ENCODE data around the gene DRGX. TPM values are rescaled to one million over a fixed set of nuclear protein-coding genes. Genes with fewer than 3 reads are reported as not detected.

The DRGX gene
- polyA plus RNA-seq, 1 donor from 2014 or later: not detected

- no peaks in the 10 kb centered on the region for H3K79me2 ChIP-seq (replicated peaks; ENCODE audit: insufficient read depth, low read length)
- no peak overlapping the region for H3K4me2 ChIP-seq (ENCODE audit: low read length)
- no peaks in the 10 kb centered on the region for H4K20me1 ChIP-seq (ENCODE audit: insufficient read depth)
- no peaks in the 10 kb centered on the region for H3K9me2 ChIP-seq (ENCODE audit: insufficient read depth, low read length)
- H3K9ac ChIP-seq (ENCODE audit: low read length): no peak overlapping the region
- no peaks in the 10 kb centered on the region for H3K36me3 ChIP-seq (ENCODE audit: insufficient read depth, low read length)
- H3K27ac ChIP-seq (ENCODE audit: low read length): no peak overlapping the region
- no peaks in the 10 kb centered on the region for H3K27me3 ChIP-seq (ENCODE audit: insufficient read depth, low read depth, low read length)
- TF ChIP-seq TAF1 (IDR thresholded peaks at IDR 0.05; ENCODE audit: low read depth) (no peak), SMC3 (conservative IDR thresholded peaks at IDR 0.05; ENCODE audit: poor library complexity) (no peak), CTCF (IDR thresholded peaks at IDR 0.05; ENCODE audit: poor library complexity, severe bottlenecking) (no peak), RAD21 (conservative IDR thresholded peaks at IDR 0.05) (no peak), POLR2AphosphoS5 (IDR thresholded peaks at IDR 0.05) (no peak), EP300 (conservative IDR thresholded peaks at IDR 0.05; ENCODE audit: poor library complexity, severe bottlenecking) (no peak), REST (IDR thresholded peaks at IDR 0.05; ENCODE audit: borderline replicate concordance) (no peak), EZH2 (IDR thresholded peaks at IDR 0.05; ENCODE audit: borderline replicate concordance, insufficient read depth, low read length, poor library complexity, severe bottlenecking) (no peak)
- no peaks in the 10 kb centered on the region for H3F3A ChIP-seq (ENCODE audit: insufficient read depth, low read length, poor library complexity, severe bottlenecking)
- H2AFZ ChIP-seq (ENCODE audit: low read depth, low read length): no peak overlapping the region
- H3K4me3 ChIP-seq (ENCODE audit: low read length): no peak overlapping the region
- H3K9me3 ChIP-seq (ENCODE audit: low read length): peaks cover 1% of the 10 kb centered on the region
These were observed 33.2 kb downstream of the DRGX start for GRCh38 chr10:49362596-49363260.

GRCh38 chr10:49361735-49362568 is 33.9 kb downstream of the DRGX start:
- H2AFZ ChIP-seq (ENCODE audit: low read depth, low read length): no peak overlapping the region
- no peak overlapping the region for H3K9ac ChIP-seq (ENCODE audit: low read length)
- H3K9me3 ChIP-seq (ENCODE audit: low read length): peaks cover 4% of the 10 kb centered on the region
- H3K4me2 ChIP-seq (ENCODE audit: low read length): no peak overlapping the region
- no peaks in the 10 kb centered on the region for H3K79me2 ChIP-seq (replicated peaks; ENCODE audit: insufficient read depth, low read length)
- H3K4me3 ChIP-seq (ENCODE audit: low read length): no peak overlapping the region
- H3K36me3 ChIP-seq (ENCODE audit: insufficient read depth, low read length): no peaks in the 10 kb centered on the region
- no peaks in the 10 kb centered on the region for H3K9me2 ChIP-seq (ENCODE audit: insufficient read depth, low read length)
- H3F3A ChIP-seq (ENCODE audit: insufficient read depth, low read length, poor library complexity, severe bottlenecking): no peaks in the 10 kb centered on the region
- H3K27ac ChIP-seq (ENCODE audit: low read length): no peak overlapping the region
- no peak for TF ChIP-seq POLR2AphosphoS5 (IDR thresholded peaks at IDR 0.05)
- no peak for TF ChIP-seq REST (IDR thresholded peaks at IDR 0.05; ENCODE audit: borderline replicate concordance)
- TF ChIP-seq CTCF (IDR thresholded peaks at IDR 0.05; ENCODE audit: poor library complexity, severe bottlenecking): no peak
- no peak for TF ChIP-seq EZH2 (IDR thresholded peaks at IDR 0.05; ENCODE audit: borderline replicate concordance, insufficient read depth, low read length, poor library complexity, severe bottlenecking)
- H3K27me3 ChIP-seq (ENCODE audit: insufficient read depth, low read depth, low read length): no peaks in the 10 kb centered on the region
- H4K20me1 ChIP-seq (ENCODE audit: insufficient read depth): no peaks in the 10 kb centered on the region
